ENCODE results near the gene LIPC.
A peak's percentile ranks its signal among the peaks of the same experiment; 100 is the strongest.

The LIPC gene

GRCh38 chr15:58459560-58459959 is 27.8 kb downstream of the LIPC start:
- no peak for DNase-seq

GRCh38 chr15:58460116-58460790 is 28.5 kb downstream of the LIPC start:
- no peak for DNase-seq

GRCh38 chr15:58460872-58461271 is 29.1 kb downstream of the LIPC start:
- DNase-seq, result no peak

- no peak for DNase-seq
These were observed 30.8 kb downstream of the LIPC start for GRCh38 chr15:58462547-58462946.

GRCh38 chr15:58462973-58463663 is 31.3 kb downstream of the LIPC start:
- no peak for DNase-seq

GRCh38 chr15:58463815-58464650 is 32.2 kb downstream of the LIPC start:
- no peak for DNase-seq

GRCh38 chr15:58465070-58465469 is 33.3 kb downstream of the LIPC start:
- DNase-seq, result no peak

- DNase-seq, result no peak
These were observed 34.2 kb downstream of the LIPC start for GRCh38 chr15:58465866-58466517.

- DNase-seq, result no peak
These were observed 34.8 kb downstream of the LIPC start for GRCh38 chr15:58466566-58466965.

GRCh38 chr15:58467121-58467721 is 35.4 kb downstream of the LIPC start:
- no peak for DNase-seq

GRCh38 chr15:58467722-58468423 is 36.1 kb downstream of the LIPC start:
- no peak for DNase-seq

GRCh38 chr15:58469432-58470353 is 37.9 kb downstream of the LIPC start:
- DNase-seq, result no peak

GRCh38 chr15:58471348-58471747 is 39.6 kb downstream of the LIPC start:
- DNase-seq, result no peak

GRCh38 chr15:58472221-58472620 is 40.4 kb downstream of the LIPC start:
- no peak for DNase-seq

GRCh38 chr15:58472821-58473581 is 41.2 kb downstream of the LIPC start:
- DNase-seq, result peak; percentile 51

- DNase-seq, result no peak
These were observed 41.9 kb downstream of the LIPC start for GRCh38 chr15:58473724-58474123.

- no peak for DNase-seq
These were observed 43.0 kb downstream of the LIPC start for GRCh38 chr15:58474741-58475323.

GRCh38 chr15:58475573-58476524 is 44.1 kb downstream of the LIPC start:
- no peak for DNase-seq

Data from CD4-positive, alpha-beta T cell treated with Interleukin-6 for 4 hours (primary cell).